HG03565 (cell line): ENCODE results near the gene LTBP3.
"Not testable (repeated sequence)": the region's sequence is repeated elsewhere in the genome, so short reads cannot be mapped to it uniquely, and the experiment has no call there.

Experiments used
- ATAC-seq: cut with Tn5 transposase; IDR thresholded peaks from one replicate; pipeline ENCODE4 v1.9.1; 2021; ENCODE audit warnings: mild to moderate bottlenecking, moderate library complexity; ENCODE audit not compliant: unreplicated experiment

The LTBP3 gene

DNA sequence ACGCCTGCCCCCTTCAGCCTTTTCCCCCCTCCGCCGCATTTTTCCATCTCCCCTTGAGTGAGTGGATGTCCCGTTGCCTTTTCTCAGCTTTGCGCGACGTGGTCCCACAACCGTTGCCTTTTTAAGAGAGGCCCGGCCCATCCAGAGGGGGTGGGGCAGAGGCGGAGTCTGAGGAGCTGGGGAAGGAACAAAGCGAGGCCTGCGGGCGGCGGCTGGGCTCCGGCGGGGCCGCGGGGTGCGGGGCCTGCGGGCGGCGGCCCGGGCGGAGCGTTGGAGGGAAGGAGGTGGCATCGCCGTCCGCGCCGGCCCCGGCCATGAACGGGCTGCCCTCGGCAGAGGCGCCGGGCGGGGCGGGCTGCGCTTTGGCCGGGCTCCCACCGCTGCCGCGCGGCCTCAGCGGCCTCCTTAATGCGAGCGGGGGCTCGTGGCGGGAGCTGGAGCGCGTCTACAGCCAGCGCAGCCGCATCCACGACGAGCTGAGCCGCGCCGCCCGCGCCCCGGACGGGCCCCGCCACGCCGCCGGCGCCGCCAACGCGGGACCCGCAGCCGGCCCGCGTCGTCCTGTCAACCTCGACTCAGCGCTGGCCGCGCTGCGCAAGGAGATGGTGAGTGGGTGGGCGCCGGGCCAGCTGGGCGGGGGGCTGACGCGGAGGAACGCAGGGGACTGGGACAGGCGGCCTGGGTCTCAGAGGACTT lies 14.3 kb upstream of the LTBP3 start, which contains the start of gene FAM89B:
Gene FAM89B, plus strand, starts transcription at position 183 of the 696 bp plus-strand sequence. Its CDS starts 132 bp downstream, at position 315.
- no peak for ATAC-seq

DNA sequence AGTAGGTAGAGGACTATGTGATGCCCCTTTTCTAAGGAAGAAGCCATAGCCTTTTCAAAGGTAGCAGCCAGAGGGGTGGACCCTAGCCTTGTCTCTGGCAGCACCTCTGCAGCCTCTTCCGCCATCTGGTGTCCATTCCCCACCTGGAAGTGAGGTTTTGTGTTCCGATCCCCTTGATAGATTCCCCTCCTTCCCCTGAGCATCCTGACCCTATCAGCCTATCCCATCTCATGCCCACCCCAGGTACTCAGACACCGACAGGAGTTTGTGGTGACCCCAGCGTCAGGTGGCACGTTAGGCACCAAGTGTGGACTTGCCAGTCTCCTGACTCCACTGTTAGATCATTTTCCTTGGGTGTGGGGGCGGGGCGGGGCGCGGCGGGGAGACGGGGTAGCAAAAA lies 13.8 kb upstream of the LTBP3 start:
- ATAC-seq = no peak

GRCh38 chr11:65571420-65571819 lies 13.3 kb upstream of the LTBP3 start:
- ATAC-seq = no peak

DNA sequence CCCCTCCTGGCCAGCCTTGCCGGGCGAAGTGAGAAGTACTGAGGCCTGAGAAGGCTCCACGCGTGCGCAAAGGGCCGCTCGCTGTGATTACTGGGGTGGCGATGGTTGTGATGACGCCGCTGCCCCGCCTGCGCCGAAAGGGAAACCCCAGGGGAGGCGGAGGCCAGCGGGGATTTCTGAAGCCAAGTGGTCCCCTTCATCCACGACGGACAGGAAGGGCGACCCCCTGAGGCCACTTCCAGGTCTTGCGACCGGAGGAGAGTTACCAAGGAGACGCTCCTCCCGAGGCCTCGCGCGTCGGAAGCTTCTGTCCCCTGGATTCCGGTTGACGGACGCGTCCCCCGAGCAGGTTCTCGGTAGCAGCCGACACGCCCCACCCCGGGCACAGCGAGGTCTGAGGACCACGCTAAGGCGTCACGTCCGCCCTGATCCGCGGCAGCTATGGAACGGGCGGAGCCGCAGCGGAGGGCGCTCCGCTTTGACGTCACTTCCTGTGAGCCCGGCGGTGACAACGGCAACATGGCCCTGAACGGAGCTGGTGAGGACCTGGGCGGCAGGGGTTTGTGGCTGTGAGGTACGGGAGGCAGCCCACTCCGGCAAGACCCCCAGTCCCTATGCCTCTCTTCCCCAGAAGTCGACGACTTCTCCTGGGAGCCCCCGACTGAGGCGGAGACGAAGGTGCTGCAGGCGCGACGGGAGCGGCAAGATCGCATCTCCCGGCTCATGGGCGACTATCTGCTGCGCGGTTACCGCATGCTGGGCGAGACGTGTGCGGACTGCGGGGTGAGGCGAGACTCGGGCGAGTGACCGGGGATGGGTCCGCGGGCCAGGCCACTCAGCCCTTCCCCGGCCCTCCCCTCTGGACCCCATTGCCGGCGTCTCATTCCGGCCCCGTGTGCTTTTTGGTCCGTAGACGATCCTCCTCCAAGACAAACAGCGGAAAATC lies 12.1 kb upstream of the LTBP3 start, which contains the start of gene ZNRD2:
Gene ZNRD2, plus strand, starts transcription at position 505 of the 946 bp plus-strand sequence. Its CDS starts 15 bp downstream, at position 520.
- ATAC-seq = peak; percentile 54

DNA sequence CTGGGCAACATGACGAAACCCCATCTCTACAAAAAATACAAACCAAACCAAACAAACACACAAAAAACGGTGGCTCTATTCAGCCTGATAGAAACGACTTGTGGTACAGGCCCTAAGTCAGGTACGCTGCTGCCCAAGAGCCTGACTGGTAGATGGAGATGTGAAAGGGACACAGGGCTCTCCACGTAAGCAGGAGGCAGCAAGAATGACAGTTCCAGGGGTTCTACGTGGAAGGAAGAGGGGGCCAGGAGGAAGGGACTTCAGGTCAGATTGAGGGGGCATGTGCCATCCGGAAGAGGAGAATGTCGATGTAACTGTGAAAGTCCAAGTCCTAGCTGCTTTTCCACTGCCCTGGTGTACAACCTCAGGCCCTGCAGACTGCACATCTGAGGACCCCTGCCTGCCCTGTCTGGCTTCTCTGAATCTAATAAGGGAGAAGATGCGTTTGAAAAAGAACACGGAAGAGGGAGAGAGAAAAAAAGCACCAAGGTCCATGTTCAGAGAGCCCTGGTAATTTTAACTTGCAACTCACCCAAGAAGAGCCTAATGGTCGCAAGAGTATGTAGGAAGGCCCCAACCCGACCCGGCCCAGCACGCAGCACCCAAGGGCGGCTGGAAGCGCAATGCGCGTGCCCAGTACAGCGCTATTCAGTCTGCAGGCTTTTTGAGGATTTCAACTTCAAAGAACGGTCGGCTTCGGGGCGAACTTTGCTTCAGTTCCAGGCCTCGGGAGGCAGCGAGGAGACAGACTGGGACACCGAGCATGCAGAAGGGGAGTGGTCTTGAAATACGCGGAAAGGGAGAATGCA lies 11.2 kb upstream of the LTBP3 start:
- ATAC-seq = no peak

DNA sequence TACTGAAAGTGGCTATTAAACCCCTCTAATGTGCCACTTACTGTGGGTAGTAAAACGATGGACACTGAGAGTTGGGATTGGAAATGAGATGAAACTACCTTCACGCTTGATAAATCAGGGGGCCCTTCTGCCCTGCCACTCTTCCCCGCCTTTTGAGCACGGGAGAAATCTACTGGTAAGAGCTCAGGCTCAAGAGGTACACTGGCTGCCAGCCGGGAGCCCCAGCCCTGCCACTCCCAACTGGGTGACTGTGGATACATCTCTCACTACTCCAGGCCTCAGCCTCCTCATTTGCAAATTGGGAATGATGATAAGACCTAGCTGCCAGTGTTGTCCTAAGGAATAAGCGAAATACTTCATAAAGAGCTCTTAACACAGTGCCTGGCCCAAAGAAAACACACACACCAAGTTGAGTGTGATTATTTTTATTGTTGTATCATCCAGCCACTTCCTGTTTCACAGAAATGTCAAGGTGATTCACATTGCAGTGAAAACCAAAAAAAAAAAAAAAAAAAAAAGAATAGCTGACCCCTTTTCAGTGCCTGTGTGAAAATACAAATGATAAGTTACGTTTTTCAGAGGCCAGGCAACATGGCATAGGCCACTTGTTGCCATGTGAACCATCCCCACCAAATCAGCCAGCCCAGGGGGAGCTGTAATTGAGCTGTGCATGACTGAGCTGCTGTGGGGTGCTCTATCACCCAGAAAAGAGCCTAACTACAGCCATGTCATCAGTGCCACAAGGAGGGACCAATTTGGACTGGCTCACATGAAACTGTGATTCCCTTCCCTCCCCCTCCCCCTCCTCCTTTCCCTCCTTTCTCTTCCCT lies 7.7 kb upstream of the LTBP3 start:
- no peak for ATAC-seq

GRCh38 chr11:65564879-65565559 lies 6.9 kb upstream of the LTBP3 start:
- ATAC-seq = not testable (repeated sequence)

DNA sequence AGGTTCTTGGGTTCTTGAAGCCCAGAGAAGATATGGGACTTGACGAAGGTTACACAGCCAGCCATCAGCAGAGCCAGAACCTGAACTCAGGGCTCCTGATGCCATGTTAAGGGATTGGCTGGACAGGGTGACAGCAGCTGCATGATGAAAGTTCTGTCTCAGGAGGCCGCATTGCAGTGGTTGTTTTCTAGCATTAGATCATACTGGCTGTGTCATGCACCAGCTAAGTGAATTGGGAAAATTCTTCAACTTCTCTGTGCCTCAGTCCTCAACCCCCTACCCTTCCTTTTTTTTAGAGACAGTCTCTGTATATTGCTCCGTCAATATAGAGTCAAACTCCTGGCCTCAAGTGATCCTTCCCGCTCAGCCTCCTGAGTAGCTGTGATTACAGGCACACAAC lies 5.4 kb upstream of the LTBP3 start:
- ATAC-seq = no peak

DNA sequence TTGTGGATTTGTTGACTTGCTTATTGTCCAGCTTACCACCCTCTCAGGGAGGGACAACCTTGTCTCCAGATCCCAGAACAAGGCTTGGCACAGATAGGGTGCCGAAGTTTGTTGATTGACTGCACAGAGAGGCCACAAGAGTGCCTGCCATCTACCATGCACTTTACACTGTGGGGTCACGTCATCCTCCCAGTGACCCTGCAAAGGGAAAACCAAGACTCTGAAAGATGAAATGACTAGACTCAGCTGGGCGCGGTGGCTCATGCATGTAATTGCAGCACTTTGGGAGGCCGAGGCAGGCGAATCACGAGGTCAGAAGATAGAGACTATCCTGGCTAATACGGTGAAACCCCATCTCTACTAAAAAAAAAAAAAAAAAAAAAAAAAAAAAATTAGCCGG lies 4.6 kb upstream of the LTBP3 start:
- ATAC-seq = no peak

DNA sequence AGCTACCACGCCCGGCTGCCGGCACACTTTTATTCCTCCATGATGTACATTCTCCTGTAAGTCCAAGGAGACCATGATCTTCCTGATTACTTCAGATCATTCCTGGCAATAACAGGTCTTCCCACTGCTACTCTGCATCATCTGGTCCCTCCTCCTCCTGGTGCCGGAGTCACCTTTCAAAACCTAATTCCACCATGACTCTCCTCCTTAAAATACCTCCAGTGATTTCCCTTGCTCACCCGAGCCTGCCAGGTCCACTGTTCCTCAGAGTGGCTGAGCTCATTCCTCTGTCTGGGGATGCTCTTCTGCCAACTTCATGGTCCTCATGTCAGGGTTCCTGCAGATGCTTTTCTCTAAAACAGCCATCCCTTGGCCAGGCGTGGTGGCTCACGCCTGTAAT lies 3.9 kb upstream of the LTBP3 start:
- no peak for ATAC-seq

- ATAC-seq = no peak
Observed at GRCh38 chr11:65560555-65561418, 2.6 kb upstream of the LTBP3 start.

- no peak for ATAC-seq
Observed at GRCh38 chr11:65559951-65560537, 1.9 kb upstream of the LTBP3 start.

DNA sequence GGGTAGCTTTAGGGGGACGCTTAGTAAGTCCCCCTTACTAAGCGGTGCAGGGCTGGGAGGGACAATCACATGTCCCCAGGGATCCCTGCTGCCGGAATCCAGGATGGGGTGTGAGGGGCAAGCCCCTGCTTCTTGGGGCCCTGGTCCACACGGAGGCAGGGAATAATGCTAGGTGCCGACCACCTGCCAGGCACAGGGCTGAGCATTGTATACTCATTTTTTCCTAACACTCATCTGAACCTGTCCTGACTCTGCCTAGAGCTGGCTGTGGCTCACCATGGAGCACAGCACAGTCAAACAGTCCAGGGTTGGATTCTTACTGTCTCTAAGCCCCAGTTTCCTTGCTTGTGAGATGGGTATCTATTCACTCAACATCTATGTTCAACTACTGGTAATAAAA lies 1.4 kb upstream of the LTBP3 start:
- no peak for ATAC-seq

- no peak for ATAC-seq
Observed at GRCh38 chr11:65558930-65559509, 861 bp upstream of the LTBP3 start.

DNA sequence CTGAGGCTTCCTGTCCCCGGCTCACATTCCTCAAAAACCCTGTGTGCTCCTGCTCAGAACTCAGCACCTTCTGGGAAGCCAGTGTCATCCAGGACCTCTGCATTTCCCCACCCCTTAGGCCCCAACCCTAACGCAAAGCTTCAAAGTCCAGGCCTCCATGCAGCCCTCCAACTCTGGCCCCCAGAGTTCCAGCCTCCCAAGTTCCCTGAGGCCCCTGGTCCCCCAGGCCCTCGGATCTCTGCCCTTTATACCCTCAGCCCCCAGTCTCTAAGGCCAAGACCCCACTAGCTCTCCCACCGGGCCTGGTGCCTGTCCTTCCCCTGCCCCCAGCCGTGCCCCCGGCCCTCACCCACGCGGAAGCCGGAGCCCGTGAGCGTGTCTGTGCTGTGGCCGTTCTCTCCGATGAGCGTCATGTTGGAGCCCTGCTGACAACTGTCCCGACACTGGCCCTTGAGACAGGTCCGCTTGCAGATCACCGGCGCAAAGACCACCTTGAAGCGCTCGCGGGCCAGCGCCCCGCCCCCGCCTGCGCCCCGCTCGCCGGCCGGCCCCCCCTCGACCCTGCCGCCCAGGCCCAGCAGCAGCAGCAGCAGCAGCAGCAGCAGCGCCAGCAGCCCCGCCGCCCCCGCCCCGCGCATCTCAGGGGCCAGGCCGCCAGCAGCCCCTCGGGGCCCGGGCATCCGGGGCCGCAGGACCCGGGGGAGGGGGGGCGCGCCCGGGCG lies 718 bp downstream of the LTBP3 start:
- ATAC-seq = no peak

DNA sequence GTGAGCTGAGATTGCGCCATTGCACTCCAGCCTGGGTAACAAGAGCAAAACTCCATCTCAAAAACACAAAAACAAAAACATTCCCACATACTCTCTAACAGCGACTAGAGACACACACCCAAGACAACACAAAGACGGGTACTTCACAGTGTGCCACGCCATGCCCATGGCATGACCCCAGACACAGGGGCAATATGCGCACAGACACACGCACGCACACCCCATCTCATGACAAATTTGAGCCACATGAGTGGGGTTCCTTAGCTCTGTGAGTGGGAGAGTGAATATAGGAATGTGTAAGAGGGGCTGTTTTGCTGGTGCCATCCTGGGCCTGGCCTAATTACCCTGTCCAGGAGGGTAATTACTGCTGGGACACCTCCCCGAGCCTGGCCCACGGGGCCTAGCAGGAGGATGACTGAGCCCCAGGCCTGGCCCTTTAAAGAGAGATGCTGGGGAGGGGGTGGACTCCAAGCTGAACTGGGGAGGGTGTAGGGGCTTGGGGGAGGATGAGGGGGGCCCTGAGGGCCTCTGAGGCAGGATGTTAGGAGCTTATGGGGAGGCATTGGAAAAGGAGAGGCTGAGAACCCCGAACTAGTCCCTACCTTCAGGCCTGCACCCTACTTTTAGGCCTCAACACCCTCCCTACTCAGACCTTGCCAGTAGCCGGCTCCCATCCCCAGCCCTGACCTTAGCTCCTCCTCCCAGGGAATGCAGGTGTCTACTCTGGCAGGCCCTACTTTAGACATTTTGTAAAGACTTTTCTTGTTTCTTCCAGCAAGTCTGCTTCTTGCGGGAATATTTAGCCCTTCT lies 1.5 kb downstream of the LTBP3 start:
- ATAC-seq = no peak
